Spleen (tissue), 7 donors: ENCODE results near the gene CNTNAP5.

Experiments
- POLR2A ChIP-seq, 3 donors: fragments of 450-650 bp; IDR thresholded peaks; one replicate each; pipeline ENCODE4 v1.5.1; 2017; ENCODE audit warnings: antibody characterized with exemption in 3 of 3, mild to moderate bottlenecking in 1 of 3
- POLR2AphosphoS5 ChIP-seq, 3 donors: sonication (generic); formaldehyde crosslinking; IDR thresholded peaks; one replicate each; pipeline ENCODE4 v1.5.1; 2017; ENCODE audit warnings: antibody characterized with exemption in 3 of 3
- TF ChIP-seq, protein P1 (sequence below), 11 experiments: fragments of 200-600 bp in 7 of 11; fragments of 450-650 bp in 4 of 11; sonication (generic) in 4 of 11; IDR thresholded peaks in 8 of 11; conservative IDR thresholded peaks in 3 of 11; 1 replicate in 7 of 11; 2 replicates in 4 of 11; pipeline versions ENCODE4 v1.4.0 to v1.8.0; 2016 to 2021; ENCODE audit warnings: antibody characterized with exemption in 11 of 11, inconsistent platforms in 4 of 11, mild to moderate bottlenecking in 1 of 11
- donor health status: DM: no; HTN: no; CAD: no; lungs with moderate emphysema.
- donor health status: DM: no; HTN: no; CAD: no.
- donor health status: DM: no; HTN: no; CAD: no.

GRCh38 chr2:124626993-124627392 lies 601.9 kb downstream of the CNTNAP5 start:
- TF ChIP-seq, protein P1, sequence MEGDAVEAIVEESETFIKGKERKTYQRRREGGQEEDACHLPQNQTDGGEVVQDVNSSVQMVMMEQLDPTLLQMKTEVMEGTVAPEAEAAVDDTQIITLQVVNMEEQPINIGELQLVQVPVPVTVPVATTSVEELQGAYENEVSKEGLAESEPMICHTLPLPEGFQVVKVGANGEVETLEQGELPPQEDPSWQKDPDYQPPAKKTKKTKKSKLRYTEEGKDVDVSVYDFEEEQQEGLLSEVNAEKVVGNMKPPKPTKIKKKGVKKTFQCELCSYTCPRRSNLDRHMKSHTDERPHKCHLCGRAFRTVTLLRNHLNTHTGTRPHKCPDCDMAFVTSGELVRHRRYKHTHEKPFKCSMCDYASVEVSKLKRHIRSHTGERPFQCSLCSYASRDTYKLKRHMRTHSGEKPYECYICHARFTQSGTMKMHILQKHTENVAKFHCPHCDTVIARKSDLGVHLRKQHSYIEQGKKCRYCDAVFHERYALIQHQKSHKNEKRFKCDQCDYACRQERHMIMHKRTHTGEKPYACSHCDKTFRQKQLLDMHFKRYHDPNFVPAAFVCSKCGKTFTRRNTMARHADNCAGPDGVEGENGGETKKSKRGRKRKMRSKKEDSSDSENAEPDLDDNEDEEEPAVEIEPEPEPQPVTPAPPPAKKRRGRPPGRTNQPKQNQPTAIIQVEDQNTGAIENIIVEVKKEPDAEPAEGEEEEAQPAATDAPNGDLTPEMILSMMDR (IDR thresholded peaks at IDR 0.05 in 8 of 11, conservative IDR thresholded peaks at IDR 0.05 in 3 of 11) = no peak
- no peak for TF ChIP-seq POLR2AphosphoS5 (IDR thresholded peaks at IDR 0.05)
- TF ChIP-seq POLR2A (IDR thresholded peaks at IDR 0.05) = no peak
